ENCODE results near the gene ADPRH. TPM values are rescaled to one million over a fixed set of nuclear protein-coding genes. Genes with fewer than 3 reads are reported as not detected.

The ADPRH gene
- total RNA-seq, 1 experiment from 2014 or later: 1.5 TPM

DNA sequence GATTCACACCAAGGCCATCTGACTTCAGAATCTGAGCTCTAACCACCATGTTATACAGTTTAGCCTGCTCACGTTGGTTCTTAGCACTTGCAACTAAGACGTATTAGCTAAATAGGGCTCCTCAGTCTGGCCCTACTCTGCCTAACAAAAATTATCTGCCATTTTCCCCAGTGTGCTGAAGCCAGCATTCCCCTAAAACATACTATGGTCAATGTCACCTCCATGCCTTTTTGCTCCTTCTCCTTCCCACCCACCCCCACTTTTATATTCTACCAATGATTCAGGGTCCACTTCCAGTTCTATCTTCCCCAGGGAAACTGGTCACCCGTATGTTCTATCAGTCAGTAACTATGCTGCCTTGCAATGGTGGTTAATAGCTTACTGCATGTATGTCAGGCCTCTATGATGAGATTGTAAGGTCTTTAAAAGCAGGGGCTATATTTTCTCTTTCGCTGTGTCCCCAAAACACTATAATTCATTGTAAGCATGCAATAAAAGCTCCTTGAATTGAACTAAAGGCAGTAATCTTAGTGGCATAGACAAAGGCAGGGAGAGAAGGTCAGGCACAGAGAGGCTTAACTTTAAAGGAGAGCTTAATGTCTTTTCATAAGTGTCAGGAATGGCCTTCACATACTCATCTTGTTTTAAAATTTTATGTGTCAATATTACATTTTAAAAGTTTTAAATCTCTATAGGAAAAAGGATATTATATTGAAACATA lies 57.8 kb downstream of the ADPRH start (continued):
- no peak for TF ChIP-seq MAX (IDR thresholded peaks at IDR 0.05)
- TF ChIP-seq, protein P1, sequence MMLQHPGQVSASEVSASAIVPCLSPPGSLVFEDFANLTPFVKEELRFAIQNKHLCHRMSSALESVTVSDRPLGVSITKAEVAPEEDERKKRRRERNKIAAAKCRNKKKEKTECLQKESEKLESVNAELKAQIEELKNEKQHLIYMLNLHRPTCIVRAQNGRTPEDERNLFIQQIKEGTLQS (IDR thresholded peaks at IDR 0.05): no peak
- TF ChIP-seq POLR2A (IDR thresholded peaks at IDR 0.05; ENCODE audit: borderline replicate concordance, extremely low read depth, insufficient read depth, insufficient read length): no peak
- TF ChIP-seq FOSL1 (IDR thresholded peaks at IDR 0.05; ENCODE audit: low read depth): no peak
- TF ChIP-seq SP1 (IDR thresholded peaks at IDR 0.05; ENCODE audit: low read depth): no peak
- no peak for TF ChIP-seq ZFX (IDR thresholded peaks at IDR 0.05)

GRCh38 chr3:119637679-119638477 lies 58.6 kb downstream of the ADPRH start:
- H3K4me1 ChIP-seq (ENCODE audit: control insufficient read depth in 1 of 2, insufficient read depth in 2 of 2, low read length in 2 of 2): peaks cover 0 to 31% of the 10 kb centered on the region in 2 experiments; a peak in 2 of 4 replicates
- H3K27me3 ChIP-seq (ENCODE audit: insufficient read depth, low read length): no peaks in the 10 kb centered on the region
- H3K9me3 ChIP-seq (ENCODE audit: control insufficient read depth in 1 of 2, insufficient read depth in 1 of 2, low read depth in 1 of 2, low read length in 2 of 2): no peaks in the 10 kb centered on the region
- intact Hi-C loops (cut with micrococcal nuclease): no loop called here
- CTCF ChIA-PET: no interaction called here
- RAD21 ChIA-PET (ENCODE audit: low non-redundant PET in 1 of 2, low total read pairs in 2 of 2, uncharacterized antibody in 2 of 2, unreplicated experiment in 2 of 2): no interaction called here
- no TSS peak for BruUV-seq (replicated peaks)
- no peaks in the 10 kb centered on the region for H3K79me2 ChIP-seq (ENCODE audit: insufficient read depth, low read length)
- H3K27ac ChIP-seq (ENCODE audit: low read depth, low read length): no peak overlapping the region
- no peaks in the 10 kb centered on the region for H3K9me2 ChIP-seq (ENCODE audit: insufficient read depth)
- no peaks in the 10 kb centered on the region for H3K36me3 ChIP-seq (ENCODE audit: control insufficient read depth in 1 of 2, insufficient read depth in 2 of 2, low read length in 2 of 2)
- peak; percentile 30; the same call in 1 of the 2 replicates for TF ChIP-seq JUND (IDR thresholded peaks at IDR 0.05)
- TF ChIP-seq, protein P1 (IDR thresholded peaks at IDR 0.05): no peak
- TF ChIP-seq FOSL1 (IDR thresholded peaks at IDR 0.05; ENCODE audit: low read depth): peak; percentile 50; the same call in 1 of the 2 replicates
- TF ChIP-seq ZFX (IDR thresholded peaks at IDR 0.05): no peak
- no peak for TF ChIP-seq SIN3A (IDR thresholded peaks at IDR 0.05; ENCODE audit: low read depth)
- H2AFZ ChIP-seq (ENCODE audit: low read depth, low read length, poor library complexity, severe bottlenecking): peak overlapping the region; percentile 79
- peak overlapping the region; percentile 41 for H3K4me2 ChIP-seq (ENCODE audit: low read length)
- H3K4me3 ChIP-seq (replicated peaks in 1 of 2; ENCODE audit: low read depth in 1 of 2, low read length in 2 of 2): no peak overlapping the region
- DNase-seq (ENCODE audit: low read depth, low spot score) (no peak), ATAC-seq (0 out of 2 replicates have a peak, but pooled peaks have one; percentile 9)
- POLR2A ChIA-PET: no interaction called here
- no peaks in the 10 kb centered on the region for H4K20me1 ChIP-seq (ENCODE audit: insufficient read depth)
- H3K9ac ChIP-seq (ENCODE audit: low read length): no peak overlapping the region

Other genes starting within 250 kb of the ADPRH start
- gene TMEM39A, start 115.9 kb upstream of the ADPRH start, total RNA-seq (2021; ENCODE audit: unreplicated experiment): 40.2 TPM
- gene POGLUT1, start 110.5 kb upstream of the ADPRH start, total RNA-seq (2021; ENCODE audit: unreplicated experiment): 13.8 TPM
- gene TIMMDC1, start 80.9 kb upstream of the ADPRH start, total RNA-seq (2021; ENCODE audit: unreplicated experiment): 121 TPM
- gene CD80, start 19.9 kb upstream of the ADPRH start, total RNA-seq (2021; ENCODE audit: unreplicated experiment): not detected
- gene PLA1A, start 18.4 kb downstream of the ADPRH start, total RNA-seq (2021; ENCODE audit: unreplicated experiment): not detected
- gene POPDC2, start 81.1 kb downstream of the ADPRH start, total RNA-seq (2021; ENCODE audit: unreplicated experiment): 1.6 TPM
- 51.6 TPM for gene COX17, start 97.9 kb downstream of the ADPRH start, total RNA-seq (2021; ENCODE audit: unreplicated experiment)
- 0.96 TPM for gene CFAP91, start 123.5 kb downstream of the ADPRH start, total RNA-seq (2021; ENCODE audit: unreplicated experiment)
- gene NR1I2, start 202.6 kb downstream of the ADPRH start, total RNA-seq (2021; ENCODE audit: unreplicated experiment): 0.07 TPM

Data from HCT116 (cell line).